Measurements from ENCODE around the gene HINT1.

Gene HINT1

GRCh38 chr5:131109540-131110255 lies 55.4 kb downstream of the HINT1 start:
- peak; percentile 66 for DNase-seq (ENCODE audit: low spot score)
